WI38 (cell line): ENCODE measurements around the gene ANGPT4.

Experiments used
- H3K4me3 ChIP-seq: 2 replicates; pipeline ENCODE4 v1.5.1; 2011; ENCODE audit warnings: low read depth, mild to moderate bottlenecking, control low read depth, low read length
- TF ChIP-seq, protein P1 (sequence below): IDR thresholded peaks from 2 replicates; pipeline ENCODE4 v1.5.1; 2012; ENCODE audit warnings: low read depth, mild to moderate bottlenecking, control low read depth, low read length

Gene ANGPT4

DNA sequence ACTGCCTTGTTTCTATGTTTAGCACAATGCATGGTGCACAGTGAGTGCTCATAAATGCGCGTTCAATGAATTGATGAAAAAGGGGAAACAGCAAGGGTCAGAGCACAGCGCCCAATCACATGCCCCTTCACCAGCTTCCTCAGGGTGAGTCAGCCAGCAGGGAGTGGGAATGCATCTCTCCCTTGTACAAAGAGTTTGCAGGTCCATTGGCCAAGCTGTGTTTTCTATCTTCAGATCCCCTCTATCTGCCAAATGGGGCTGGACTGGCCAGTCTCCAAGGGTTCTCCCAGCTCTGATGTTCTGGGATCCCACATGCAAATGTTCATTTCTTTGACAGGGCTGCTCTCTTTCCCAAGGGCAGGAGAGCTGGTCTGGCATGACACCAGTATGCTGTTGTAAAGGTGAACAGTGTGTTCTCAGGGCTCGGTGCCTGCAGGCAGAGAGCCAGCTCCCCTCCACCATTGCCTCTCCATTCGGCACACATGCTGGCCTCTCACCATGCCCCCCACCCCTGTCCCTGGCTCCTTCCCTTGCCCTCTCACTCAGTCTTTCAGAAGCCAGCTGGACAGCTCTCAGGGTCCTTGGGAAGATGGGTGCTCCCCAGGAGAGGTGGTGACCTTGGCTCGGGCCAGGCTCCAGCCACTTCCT is 25.0 kb downstream of the ANGPT4 start:
- H3K4me3 ChIP-seq: no peak overlapping the region

DNA sequence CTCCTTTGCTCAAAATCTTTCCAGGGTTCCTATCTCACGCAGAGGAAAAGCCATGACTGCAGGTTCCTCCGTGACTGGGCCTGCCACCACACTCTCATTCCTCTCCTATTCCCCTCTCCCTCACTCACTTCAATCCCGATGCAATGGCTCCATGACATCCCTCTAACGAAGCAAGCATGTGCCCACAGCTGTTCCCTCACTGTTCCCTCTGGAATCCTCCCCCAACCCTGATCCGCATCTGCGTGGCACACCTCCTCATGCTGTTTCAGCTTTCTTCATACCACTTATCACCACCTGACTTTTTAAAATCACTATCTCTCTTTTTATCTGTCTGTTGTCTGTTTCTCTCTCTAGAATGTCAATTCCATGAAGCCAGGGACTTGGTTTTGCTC is 25.5 kb downstream of the ANGPT4 start:
- H3K4me3 ChIP-seq: no peak overlapping the region
- TF ChIP-seq, protein P1, sequence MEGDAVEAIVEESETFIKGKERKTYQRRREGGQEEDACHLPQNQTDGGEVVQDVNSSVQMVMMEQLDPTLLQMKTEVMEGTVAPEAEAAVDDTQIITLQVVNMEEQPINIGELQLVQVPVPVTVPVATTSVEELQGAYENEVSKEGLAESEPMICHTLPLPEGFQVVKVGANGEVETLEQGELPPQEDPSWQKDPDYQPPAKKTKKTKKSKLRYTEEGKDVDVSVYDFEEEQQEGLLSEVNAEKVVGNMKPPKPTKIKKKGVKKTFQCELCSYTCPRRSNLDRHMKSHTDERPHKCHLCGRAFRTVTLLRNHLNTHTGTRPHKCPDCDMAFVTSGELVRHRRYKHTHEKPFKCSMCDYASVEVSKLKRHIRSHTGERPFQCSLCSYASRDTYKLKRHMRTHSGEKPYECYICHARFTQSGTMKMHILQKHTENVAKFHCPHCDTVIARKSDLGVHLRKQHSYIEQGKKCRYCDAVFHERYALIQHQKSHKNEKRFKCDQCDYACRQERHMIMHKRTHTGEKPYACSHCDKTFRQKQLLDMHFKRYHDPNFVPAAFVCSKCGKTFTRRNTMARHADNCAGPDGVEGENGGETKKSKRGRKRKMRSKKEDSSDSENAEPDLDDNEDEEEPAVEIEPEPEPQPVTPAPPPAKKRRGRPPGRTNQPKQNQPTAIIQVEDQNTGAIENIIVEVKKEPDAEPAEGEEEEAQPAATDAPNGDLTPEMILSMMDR: no peak

More for the DNA sequence above, 25.0 kb downstream of the ANGPT4 start:
- TF ChIP-seq, protein P1: no peak

DNA sequence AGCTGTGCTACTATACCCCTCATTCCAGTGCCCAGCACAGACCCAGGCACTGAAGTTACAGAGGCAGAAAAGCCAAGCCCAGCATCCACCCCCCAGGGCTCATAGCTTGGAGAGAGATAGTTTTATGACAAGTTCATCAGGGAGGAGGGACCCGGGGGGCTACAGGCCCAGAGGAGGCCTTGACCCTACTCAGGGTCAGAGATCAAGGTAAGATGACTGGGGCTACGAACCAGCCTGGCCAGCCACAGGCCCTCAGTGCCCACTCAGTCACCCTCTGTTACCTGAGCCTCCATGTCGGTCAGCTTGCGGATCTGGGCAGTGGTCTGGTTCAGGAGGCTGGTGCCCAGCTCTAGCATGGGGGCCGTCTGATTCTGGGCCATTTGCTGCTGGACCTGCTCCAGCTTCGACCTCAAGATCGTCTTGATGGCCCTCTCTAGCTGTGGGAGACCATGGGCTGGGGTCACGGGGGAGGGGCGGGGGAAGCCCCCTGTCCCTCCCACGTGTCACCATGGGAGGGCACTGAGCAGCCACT is 26.1 kb downstream of the ANGPT4 start:
- H3K4me3 ChIP-seq: no peak overlapping the region
- TF ChIP-seq, protein P1: no peak

DNA sequence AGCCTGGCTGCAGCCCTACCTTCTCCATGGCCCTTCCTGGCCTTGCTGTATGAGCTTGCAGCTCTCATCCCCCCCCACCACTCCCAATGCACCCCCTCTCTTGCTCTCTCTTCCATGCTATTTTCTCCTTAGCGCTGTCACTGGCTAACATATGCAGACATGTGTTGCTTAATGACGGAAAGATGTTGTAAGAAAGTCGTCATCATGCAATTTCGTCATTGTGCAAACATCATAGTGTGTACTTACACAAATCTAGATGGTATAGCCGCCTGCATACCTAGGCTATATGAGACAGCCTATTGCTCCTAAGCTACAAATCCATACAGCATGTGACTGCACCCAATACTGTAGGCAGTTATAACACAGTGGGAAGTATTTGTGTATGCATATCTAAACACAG is 27.0 kb downstream of the ANGPT4 start:
- H3K4me3 ChIP-seq: no peak overlapping the region
- TF ChIP-seq, protein P1: no peak

DNA sequence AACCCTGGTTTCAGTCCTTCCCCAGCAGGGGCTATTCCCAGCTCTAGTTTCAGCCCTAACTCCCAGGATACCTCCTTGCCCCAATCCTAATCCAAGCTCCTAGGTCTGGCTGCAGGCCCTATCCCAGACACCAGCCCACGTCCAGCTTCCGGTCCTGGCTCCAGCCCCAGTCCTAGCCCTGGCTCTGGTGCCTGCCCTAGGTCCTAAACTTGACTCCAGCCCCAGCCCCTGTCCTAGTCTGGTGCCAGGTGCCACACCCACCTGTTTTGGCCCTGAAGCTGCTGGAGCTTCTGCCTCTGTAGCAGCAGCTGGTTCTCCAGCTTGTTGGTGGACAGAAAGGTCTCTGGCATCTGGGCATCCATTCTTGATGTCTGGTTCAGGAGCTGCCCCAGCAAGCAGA is 28.1 kb downstream of the ANGPT4 start:
- TF ChIP-seq, protein P1: no peak
- H3K4me3 ChIP-seq: no peak overlapping the region

DNA sequence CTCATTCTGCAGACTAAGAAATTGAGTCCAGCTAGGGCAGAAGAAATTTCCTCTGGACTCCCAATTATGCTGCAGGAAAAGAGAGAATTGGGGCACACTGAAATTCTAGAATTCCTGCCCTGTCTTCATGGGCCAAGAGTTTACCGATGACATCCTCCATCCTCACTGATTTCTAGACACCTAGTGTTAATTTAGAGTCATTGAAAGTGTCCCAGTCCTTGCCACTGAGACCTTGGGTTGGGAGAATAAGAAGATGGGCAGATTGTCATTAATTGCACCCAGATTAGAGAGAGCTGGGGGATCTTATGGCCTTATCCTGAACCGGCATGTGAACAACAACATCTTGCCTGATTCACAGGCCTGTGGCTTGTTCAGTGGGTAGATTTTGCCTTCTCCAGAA is 29.0 kb downstream of the ANGPT4 start:
- TF ChIP-seq, protein P1: no peak
- no peak overlapping the region for H3K4me3 ChIP-seq
